Stomach (tissue), 9 donors: ENCODE data around the gene SMURF1. TPM values are rescaled to one million over a fixed set of nuclear protein-coding genes. Genes with fewer than 3 reads are reported as not detected.

Experiments used
- DNase-seq, 2 donors: peaks; one replicate each; pipeline versions ENCODE4 v3.0.0 to v3.0.0-alpha.2; 2013 to 2019
- H3K27ac ChIP-seq, 5 donors: fragments of 200-600 bp in 4 of 5; sonication (generic) in 4 of 5; one replicate each; pipeline ENCODE4 v1.5.1; 2013 to 2019; ENCODE audit warnings: mild to moderate bottlenecking in 1 of 5, moderate library complexity in 1 of 5
- H3K27me3 ChIP-seq, 3 donors: fragments of 200-600 bp; sonication (generic); one replicate each; pipeline ENCODE4 v1.5.1; 2017 to 2019; ENCODE audit warnings: mixed run types in 1 of 3
- H3K36me3 ChIP-seq, 4 donors: fragments of 200-600 bp; sonication (generic); 1 replicate in 3 of 4; 2 replicates in 1 of 4; pipeline ENCODE4 v1.5.1; 2016 to 2019
- H3K4me1 ChIP-seq, 4 donors: fragments of 200-600 bp; sonication (generic); one replicate each; pipeline ENCODE4 v1.5.1; 2016 to 2019
- H3K4me3 ChIP-seq, 4 donors: fragments of 200-600 bp; sonication (generic) in 3 of 4; one replicate each; pipeline ENCODE4 v1.5.1; 2016 to 2019; ENCODE audit warnings: mild to moderate bottlenecking in 1 of 4
- H3K9me3 ChIP-seq, 4 donors: fragments of 200-600 bp; sonication (generic); one replicate each; pipeline ENCODE4 v1.5.1; 2016 to 2019
- CTCF ChIP-seq, 7 experiments: fragments of 450-650 bp in 4 of 7; fragments of 200-600 bp in 3 of 7; sonication (generic) in 3 of 7; IDR thresholded peaks; one replicate each; pipeline ENCODE4 v1.5.1; 2016 to 2019; ENCODE audit warnings: antibody characterized with exemption in 7 of 7, control low read depth in 2 of 7, mild to moderate bottlenecking in 1 of 7
- EP300 ChIP-seq: sonication (generic); formaldehyde crosslinking; IDR thresholded peaks from one replicate; pipeline ENCODE4 v1.6.1; 2017; ENCODE audit warnings: antibody characterized with exemption
- POLR2A ChIP-seq, 4 donors: fragments of 450-650 bp; IDR thresholded peaks; one replicate each; pipeline ENCODE4 v1.6.1; 2016; ENCODE audit warnings: antibody characterized with exemption in 4 of 4, control low read depth in 2 of 4, mild to moderate bottlenecking in 1 of 4, moderate library complexity in 1 of 4
- POLR2AphosphoS5 ChIP-seq, 3 donors: sonication (generic); formaldehyde crosslinking; IDR thresholded peaks; one replicate each; pipeline ENCODE4 v1.6.1; 2016; ENCODE audit warnings: antibody characterized with exemption in 3 of 3
- WGBS, 5 donors: extraction: QIAGEN DNeasy Blood & Tissue Kit in 3 of 5; methylation state at CpG; one replicate each; pipeline versions ENCODE4 v1.1.5 to v1.1.7; 2013 to 2018; 5-methylcytosine and 5-hydroxymethylcytosine counted together
- intact Hi-C: fragments of 100-400 bp; cut with DNase I; formaldehyde crosslinking; loops from one replicate; pipeline ENCODE4 v1.15.1; 2023; ENCODE audit warnings: low total_unique reads
- polyA plus RNA-seq, 3 donors: library from polyadenylated mRNA; stranded (reverse); fragments of 200-250 nt; gene quantifications; one replicate each; pipeline ENCODE4 v1.2.3, GENCODE V29; 2013
- total RNA-seq, 5 donors: library from RNA; depleted of rRNA; stranded (reverse); fragments of >200 nt; gene quantifications; one replicate each; pipeline versions ENCODE4 v1.1.0 to v1.2.3, GENCODE V29; 2014 to 2016
- donor health status: healthy with polysubstance abuse.
- donor health status: Bipolar disorder and iron deficiency.
- donor health status: healthy.

SMURF1 gene
- total and polyA plus RNA-seq, 8 donors: 8.0 to 46.8 (median 31.8) TPM

GRCh38 chr7:99086944-99087343, 57.0 kb downstream of the SMURF1 start:
- no peak overlapping the region for H3K4me3 ChIP-seq
- no peaks in the 10 kb centered on the region for H3K9me3 ChIP-seq
- TF ChIP-seq EP300: no peak
- no peak for TF ChIP-seq CTCF (IDR thresholded peaks at IDR 0.05)
- no peak for TF ChIP-seq POLR2AphosphoS5 (IDR thresholded peaks at IDR 0.05)
- no peak for TF ChIP-seq POLR2A (IDR thresholded peaks at IDR 0.05)
- intact Hi-C loops: no loop called here
- H3K36me3 ChIP-seq: no peaks in the 10 kb centered on the region
- peaks cover 8 to 50% (median 28%) of the 10 kb centered on the region in 4 donors for H3K4me1 ChIP-seq
- H3K27me3 ChIP-seq: no peaks in the 10 kb centered on the region
- no peak for DNase-seq
- 88 to 99% (median 97%) methylated on average over 2 of the region's 2 CpGs for WGBS, 5 donors
- H3K27ac ChIP-seq: no peak overlapping the region

DNA sequence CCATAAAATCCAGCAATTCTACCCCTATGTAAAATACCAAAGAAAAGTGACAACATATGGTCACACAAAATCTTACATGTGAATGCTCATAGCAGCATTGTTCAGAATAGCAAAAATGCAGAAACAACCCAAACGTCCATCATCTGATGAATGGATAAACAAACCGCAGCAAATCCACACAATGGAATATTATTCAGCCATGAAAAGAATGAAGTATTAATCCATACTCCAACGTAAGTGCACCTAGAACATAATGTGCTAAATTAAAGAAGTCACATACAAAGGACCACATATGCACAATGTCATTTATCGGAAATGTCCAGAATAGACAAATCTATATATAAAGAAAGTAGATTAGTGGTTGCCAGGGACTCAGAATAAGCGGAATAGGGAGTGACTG, 57.4 kb downstream of the SMURF1 start:
- TF ChIP-seq EP300 (no peak), POLR2A (IDR thresholded peaks at IDR 0.05) (no peak), POLR2AphosphoS5 (IDR thresholded peaks at IDR 0.05) (no peak), CTCF (IDR thresholded peaks at IDR 0.05) (no peak)
- no peak overlapping the region for H3K27ac ChIP-seq
- H3K27me3 ChIP-seq: no peaks in the 10 kb centered on the region
- H3K4me3 ChIP-seq: no peak overlapping the region
- WGBS, 5 donors: 87 to 96% (median 94%) methylated on average over 5 of the region's 5 CpGs
- no peaks in the 10 kb centered on the region for H3K36me3 ChIP-seq
- H3K9me3 ChIP-seq: no peaks in the 10 kb centered on the region
- intact Hi-C loops: no loop called here
- DNase-seq: no peak
- H3K4me1 ChIP-seq: peaks cover 4 to 49% (median 25%) of the 10 kb centered on the region in 4 donors

GRCh38 chr7:99083733-99084132, 60.2 kb downstream of the SMURF1 start:
- Histone ChIP-seq H3K27me3 (no peaks in the 10 kb centered on the region), H3K4me1 (peaks cover 8 to 55% (median 28%) of the 10 kb centered on the region in 4 donors), H3K27ac (peak overlapping the region in 2 of 5 donors; percentile 40 to 52), H3K4me3 (no peak overlapping the region), H3K9me3 (no peaks in the 10 kb centered on the region), H3K36me3 (no peaks in the 10 kb centered on the region)
- no peak for DNase-seq
- WGBS, 5 donors: 60 to 76% (median 65%) methylated on average over 3 of the region's 3 CpGs
- no peak for TF ChIP-seq CTCF (IDR thresholded peaks at IDR 0.05)
- TF ChIP-seq POLR2AphosphoS5 (IDR thresholded peaks at IDR 0.05): no peak
- no peak for TF ChIP-seq POLR2A (IDR thresholded peaks at IDR 0.05)
- TF ChIP-seq EP300: no peak
- intact Hi-C loops: no loop called here

GRCh38 chr7:99083068-99083651, 60.7 kb downstream of the SMURF1 start:
- DNase-seq: no peak
- H3K4me1 ChIP-seq: peaks cover 14 to 61% (median 32%) of the 10 kb centered on the region in 4 donors
- peak overlapping the region in 2 of 5 donors; percentile 40 to 52 for H3K27ac ChIP-seq
- TF ChIP-seq EP300 (no peak), POLR2AphosphoS5 (IDR thresholded peaks at IDR 0.05) (no peak), CTCF (IDR thresholded peaks at IDR 0.05) (no peak), POLR2A (IDR thresholded peaks at IDR 0.05) (no peak)
- no peak overlapping the region for H3K4me3 ChIP-seq
- H3K27me3 ChIP-seq: no peaks in the 10 kb centered on the region
- no peaks in the 10 kb centered on the region for H3K9me3 ChIP-seq
- 44 to 60% (median 47%) methylated on average over 2 of the region's 2 CpGs for WGBS, 5 donors
- H3K36me3 ChIP-seq: no peaks in the 10 kb centered on the region
- intact Hi-C loops: no loop called here
